Endodermal cell (in vitro differentiated cells): ENCODE results near the gene NDUFB11. TPM values are rescaled to one million over a fixed set of nuclear protein-coding genes. Genes with fewer than 3 reads are reported as not detected.

Source experiments
- DNase-seq: peaks from one replicate; pipeline ENCODE4 v3.0.0-alpha.2; 2017
- H3K27ac ChIP-seq: 2 replicates; pipeline ENCODE4 v1.5.1; 2013; ENCODE audit warnings: mild to moderate bottlenecking, low read depth, low read length, moderate library complexity
- H3K27me3 ChIP-seq: 2 replicates; pipeline ENCODE4 v1.6.1; 2013; ENCODE audit warnings: mild to moderate bottlenecking, low read length, moderate library complexity; ENCODE audit not compliant: insufficient read depth, control insufficient read depth, poor library complexity, severe bottlenecking
- H3K36me3 ChIP-seq: 2 replicates; pipeline ENCODE4 v1.7.0; 2013; ENCODE audit warnings: mild to moderate bottlenecking, low read length, moderate library complexity; ENCODE audit not compliant: control insufficient read depth, insufficient read depth
- H3K4me1 ChIP-seq: one replicate; pipeline ENCODE4 v1.7.0; 2013; ENCODE audit warnings: low read length; ENCODE audit not compliant: control insufficient read depth, insufficient read depth
- H3K4me3 ChIP-seq: 2 replicates; pipeline ENCODE4 v1.5.1; 2013; ENCODE audit warnings: mild to moderate bottlenecking, low read length, moderate library complexity
- H3K9ac ChIP-seq: 2 replicates; pipeline ENCODE4 v1.6.1; 2013; ENCODE audit warnings: mild to moderate bottlenecking, low read length, moderate library complexity; ENCODE audit not compliant: poor library complexity, severe bottlenecking; ENCODE audit errors: extremely low read depth
- H3K9me3 ChIP-seq: 2 replicates; pipeline ENCODE4 v1.6.1; 2013; ENCODE audit warnings: mild to moderate bottlenecking, low read length, moderate library complexity; ENCODE audit not compliant: control insufficient read depth
- H3K27ac Mint-ChIP-seq: 2 replicates; pipeline ENCODE4 v1.8.0; 2020; ENCODE audit warnings: mixed read lengths
- H3K27me3 Mint-ChIP-seq: 2 replicates; pipeline ENCODE4 v1.8.0; 2021; ENCODE audit warnings: mild to moderate bottlenecking, mixed read lengths; ENCODE audit not compliant: insufficient read depth
- H3K36me3 Mint-ChIP-seq: 2 replicates; pipeline ENCODE4 v1.8.0; 2020; ENCODE audit warnings: low read depth, mixed read lengths
- H3K4me1 Mint-ChIP-seq: 2 replicates; pipeline ENCODE4 v1.8.0; 2020; ENCODE audit warnings: mixed read lengths
- H3K4me3 Mint-ChIP-seq: 2 replicates; pipeline ENCODE4 v1.8.0; 2020; ENCODE audit warnings: mild to moderate bottlenecking, moderate library complexity, mixed read lengths
- H3K9me3 Mint-ChIP-seq: 2 replicates; pipeline ENCODE4 v1.8.0; 2020; ENCODE audit warnings: mild to moderate bottlenecking, mixed read lengths
- WGBS, 2 experiments: methylation state at CpG; one replicate each; pipeline versions ENCODE4 v1.1.5 to v1.1.7; 2013; ENCODE audit warnings: missing lambda C conversion rate in 2 of 2, mixed read lengths in 1 of 2; ENCODE audit not compliant: insufficient coverage in 1 of 2, insufficient read length in 1 of 2; 5-methylcytosine and 5-hydroxymethylcytosine counted together
- total RNA-seq, 2 donors: library from RNA; stranded (reverse); fragmentation: NEBNext Ultra II Directional in 1 of 2; extraction: Animal tissue kit (Norgen Biotek cat#: 25700) in 1 of 2; gene quantifications; 2 replicates in 1 of 2; 3 replicates in 1 of 2; pipeline ENCODE4 v1.2.1, GENCODE V29; 2021
- TF ChIP-seq, protein P1 (sequence below): fragments of 200-600 bp; sonication (generic); conservative IDR thresholded peaks from 2 replicates; pipeline ENCODE4 v1.5.0; 2021; ENCODE audit warnings: antibody characterized with exemption, mild to moderate bottlenecking

Gene NDUFB11
- total RNA-seq, 2 donors from 2014 or later: 86.1 to 108 TPM

GRCh38 chrX:47179221-47179927 lies 34.9 kb upstream of the NDUFB11 start:
- H3K27me3 ChIP-seq: no peaks in the 10 kb centered on the region
- no peak overlapping the region for H3K27ac ChIP-seq
- H3K27me3 Mint-ChIP-seq: no peaks in the 10 kb centered on the region
- H3K4me1 ChIP-seq: no peaks in the 10 kb centered on the region
- H3K27ac Mint-ChIP-seq: no peak overlapping the region
- H3K36me3 Mint-ChIP-seq: peaks cover 48% of the 10 kb centered on the region
- peak; percentile 31 for DNase-seq
- H3K36me3 ChIP-seq: peaks cover 15% of the 10 kb centered on the region
- no peak overlapping the region for H3K4me3 Mint-ChIP-seq
- H3K9me3 Mint-ChIP-seq: peaks cover 53% of the 10 kb centered on the region
- no peak overlapping the region for H3K4me3 ChIP-seq
- 92 to 96% methylated on average over 2 to 13 of the region's 14 CpGs for WGBS, 2 experiments
- no peak overlapping the region for H3K9ac ChIP-seq
- no peaks in the 10 kb centered on the region for H3K4me1 Mint-ChIP-seq
- H3K9me3 ChIP-seq: no peaks in the 10 kb centered on the region
- TF ChIP-seq, protein P1, sequence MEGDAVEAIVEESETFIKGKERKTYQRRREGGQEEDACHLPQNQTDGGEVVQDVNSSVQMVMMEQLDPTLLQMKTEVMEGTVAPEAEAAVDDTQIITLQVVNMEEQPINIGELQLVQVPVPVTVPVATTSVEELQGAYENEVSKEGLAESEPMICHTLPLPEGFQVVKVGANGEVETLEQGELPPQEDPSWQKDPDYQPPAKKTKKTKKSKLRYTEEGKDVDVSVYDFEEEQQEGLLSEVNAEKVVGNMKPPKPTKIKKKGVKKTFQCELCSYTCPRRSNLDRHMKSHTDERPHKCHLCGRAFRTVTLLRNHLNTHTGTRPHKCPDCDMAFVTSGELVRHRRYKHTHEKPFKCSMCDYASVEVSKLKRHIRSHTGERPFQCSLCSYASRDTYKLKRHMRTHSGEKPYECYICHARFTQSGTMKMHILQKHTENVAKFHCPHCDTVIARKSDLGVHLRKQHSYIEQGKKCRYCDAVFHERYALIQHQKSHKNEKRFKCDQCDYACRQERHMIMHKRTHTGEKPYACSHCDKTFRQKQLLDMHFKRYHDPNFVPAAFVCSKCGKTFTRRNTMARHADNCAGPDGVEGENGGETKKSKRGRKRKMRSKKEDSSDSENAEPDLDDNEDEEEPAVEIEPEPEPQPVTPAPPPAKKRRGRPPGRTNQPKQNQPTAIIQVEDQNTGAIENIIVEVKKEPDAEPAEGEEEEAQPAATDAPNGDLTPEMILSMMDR: no peak

DNA sequence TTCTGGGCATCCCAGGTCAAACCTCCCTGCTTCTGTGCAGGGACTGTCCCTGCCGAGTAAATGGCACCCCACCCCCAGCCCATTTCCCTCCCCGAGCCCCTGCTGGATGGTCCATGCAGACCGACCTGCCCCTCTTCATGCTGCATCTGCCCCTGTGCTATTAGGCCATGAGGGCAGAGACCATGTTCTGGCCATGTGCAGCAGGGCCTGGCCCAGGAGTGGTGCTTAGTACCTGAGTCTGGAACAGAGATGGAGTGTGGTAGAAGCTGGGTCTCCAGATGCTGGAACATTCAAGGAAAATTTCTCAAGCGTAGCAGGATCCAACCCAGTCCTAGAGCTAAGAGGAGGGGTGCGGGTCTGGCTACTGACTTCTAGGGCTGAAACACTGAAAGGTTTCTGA lies 33.8 kb upstream of the NDUFB11 start:
- Histone ChIP-seq H3K9ac (no peak overlapping the region), H3K9me3 (no peaks in the 10 kb centered on the region), H3K27ac (no peak overlapping the region), H3K36me3 (peaks cover 15% of the 10 kb centered on the region), H3K27me3 (no peaks in the 10 kb centered on the region), H3K4me1 (no peaks in the 10 kb centered on the region), H3K4me3 (no peak overlapping the region)
- Mint-ChIP-seq H3K4me1 (no peaks in the 10 kb centered on the region), H3K36me3 (peaks cover 51% of the 10 kb centered on the region), H3K4me3 (no peak overlapping the region), H3K27me3 (no peaks in the 10 kb centered on the region), H3K27ac (no peak overlapping the region), H3K9me3 (peaks cover 57% of the 10 kb centered on the region)
- WGBS, 2 experiments: 90 to 98% methylated on average over 2 to 5 of the region's 5 CpGs
- TF ChIP-seq, protein P1: no peak
- DNase-seq: peak; percentile 18

DNA sequence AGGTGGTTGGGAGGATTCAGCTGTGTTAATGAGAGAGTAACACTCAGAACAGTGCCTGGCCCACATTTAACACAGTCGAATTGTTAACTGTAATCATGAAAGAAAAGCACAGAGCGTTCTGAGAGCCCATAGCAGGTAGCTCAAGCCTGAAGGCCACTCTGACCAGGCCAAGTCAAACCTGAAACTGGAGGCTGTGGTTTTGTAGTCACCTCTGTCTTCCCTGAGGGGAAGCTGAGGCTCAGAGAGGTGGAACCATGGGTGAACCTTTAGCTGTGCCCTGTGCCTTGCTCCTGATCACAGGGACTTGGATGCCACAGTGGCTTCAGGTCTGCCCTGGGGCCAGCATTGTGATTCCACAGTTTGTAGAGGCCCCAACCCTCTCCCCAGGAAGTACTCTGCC lies 32.6 kb upstream of the NDUFB11 start:
- no peaks in the 10 kb centered on the region for H3K9me3 ChIP-seq
- H3K9ac ChIP-seq: no peak overlapping the region
- Mint-ChIP-seq H3K27ac (no peak overlapping the region), H3K4me3 (no peak overlapping the region), H3K4me1 (no peaks in the 10 kb centered on the region), H3K27me3 (no peaks in the 10 kb centered on the region), H3K36me3 (peaks cover 52% of the 10 kb centered on the region), H3K9me3 (peaks cover 56% of the 10 kb centered on the region)
- peak; percentile 3 for DNase-seq
- H3K27me3 ChIP-seq: no peaks in the 10 kb centered on the region
- H3K36me3 ChIP-seq: peaks cover 12% of the 10 kb centered on the region
- H3K4me1 ChIP-seq: no peaks in the 10 kb centered on the region
- 47 to 50% methylated on average over 2 of the region's 2 CpGs for WGBS, 2 experiments
- no peak overlapping the region for H3K27ac ChIP-seq
- H3K4me3 ChIP-seq: no peak overlapping the region
- TF ChIP-seq, protein P1: no peak
